IPS-18a (cell line): Measurements from ENCODE around the gene AGRN.
"Not testable (repeated sequence)": the region's sequence is repeated elsewhere in the genome, so short reads cannot be mapped to it uniquely, and the experiment has no call there.

ENCODE experiments used
- H3K27ac ChIP-seq: one replicate; pipeline ENCODE4 v1.5.1; 2013; ENCODE audit warnings: low read length
- H3K27me3 ChIP-seq: one replicate; pipeline ENCODE4 v1.6.1; 2013; ENCODE audit warnings: mild to moderate bottlenecking, low read length; ENCODE audit not compliant: control insufficient read depth, insufficient read depth
- H3K36me3 ChIP-seq: one replicate; pipeline ENCODE4 v1.6.1; 2013; ENCODE audit warnings: low read depth, low read length; ENCODE audit not compliant: control insufficient read depth
- H3K4me1 ChIP-seq: one replicate; pipeline ENCODE4 v1.6.1; 2013; ENCODE audit warnings: low read depth, low read length; ENCODE audit not compliant: control insufficient read depth
- H3K4me3 ChIP-seq: one replicate; pipeline ENCODE4 v1.5.1; 2013; ENCODE audit warnings: low read length
- H3K9ac ChIP-seq: one replicate; pipeline ENCODE4 v1.6.1; 2013; ENCODE audit warnings: mild to moderate bottlenecking, low read length, moderate library complexity
- H3K9me3 ChIP-seq: one replicate; pipeline ENCODE4 v1.6.1; 2013; ENCODE audit warnings: low read depth, low read length; ENCODE audit not compliant: control insufficient read depth

Gene AGRN

GRCh38 chr1:1069711-1070676 is 50.1 kb downstream of the AGRN start:
- Histone ChIP-seq H3K27me3 (peaks cover 43% of the 10 kb centered on the region), H3K9me3 (no peaks in the 10 kb centered on the region), H3K4me1 (no peaks in the 10 kb centered on the region), H3K4me3 (peak overlapping the region; percentile 71), H3K36me3 (no peaks in the 10 kb centered on the region), H3K9ac (no peak overlapping the region), H3K27ac (no peak overlapping the region)

- Histone ChIP-seq H3K27ac (no peak overlapping the region), H3K36me3 (no peaks in the 10 kb centered on the region), H3K27me3 (peaks cover 35% of the 10 kb centered on the region), H3K9me3 (no peaks in the 10 kb centered on the region), H3K4me3 (no peak overlapping the region), H3K4me1 (no peaks in the 10 kb centered on the region), H3K9ac (no peak overlapping the region)
Measured at GRCh38 chr1:1071486-1072298, 51.8 kb downstream of the AGRN start.

- Histone ChIP-seq H3K4me1 (no peaks in the 10 kb centered on the region), H3K4me3 (no peak overlapping the region), H3K27me3 (peaks cover 34% of the 10 kb centered on the region), H3K36me3 (no peaks in the 10 kb centered on the region), H3K9ac (no peak overlapping the region), H3K27ac (no peak overlapping the region), H3K9me3 (no peaks in the 10 kb centered on the region)
Measured at GRCh38 chr1:1072299-1072848, 52.5 kb downstream of the AGRN start.

GRCh38 chr1:1072849-1073742 is 53.2 kb downstream of the AGRN start:
- H3K36me3 ChIP-seq = no peaks in the 10 kb centered on the region
- no peak overlapping the region for H3K9ac ChIP-seq
- H3K4me3 ChIP-seq = no peak overlapping the region
- no peak overlapping the region for H3K27ac ChIP-seq
- H3K27me3 ChIP-seq = peaks cover 27% of the 10 kb centered on the region
- H3K9me3 ChIP-seq = no peaks in the 10 kb centered on the region
- no peaks in the 10 kb centered on the region for H3K4me1 ChIP-seq

GRCh38 chr1:1073743-1074587 is 54.0 kb downstream of the AGRN start, which contains the start of gene RNF223:
TSS of gene RNF223 (minus strand) at chr1:1074306. CDS start at chr1:1072566, 1,740 bp downstream.
- Histone ChIP-seq H3K4me1 (no peaks in the 10 kb centered on the region), H3K27ac (no peak within 1 kb of the TSS), H3K9ac (no peak within 1 kb of the TSS), H3K36me3 (no peaks in the 10 kb centered on the region), H3K9me3 (no peaks in the 10 kb centered on the region), H3K27me3 (peaks cover 24% of the 10 kb centered on the region), H3K4me3 (no peak within 1 kb of the TSS)

- no peak overlapping the region for H3K9ac ChIP-seq
- peaks cover 20% of the 10 kb centered on the region for H3K27me3 ChIP-seq
- H3K4me3 ChIP-seq = no peak overlapping the region
- H3K27ac ChIP-seq = no peak overlapping the region
- H3K4me1 ChIP-seq = no peaks in the 10 kb centered on the region
- H3K9me3 ChIP-seq = no peaks in the 10 kb centered on the region
- no peaks in the 10 kb centered on the region for H3K36me3 ChIP-seq
Measured at GRCh38 chr1:1074631-1075147, 54.8 kb downstream of the AGRN start.

- Histone ChIP-seq H3K27ac (no peak overlapping the region), H3K27me3 (peaks cover 13% of the 10 kb centered on the region)
Measured at GRCh38 chr1:1075148-1075935, 55.4 kb downstream of the AGRN start.

GRCh38 chr1:1077396-1077795 is 57.5 kb downstream of the AGRN start:
- H3K4me3 ChIP-seq, H3K27me3 ChIP-seq, H3K9ac ChIP-seq, H3K9me3 ChIP-seq, H3K27ac ChIP-seq, H3K36me3 ChIP-seq, H3K4me1 ChIP-seq: not testable (repeated sequence)

More at GRCh38 chr1:1075148-1075935, 55.4 kb downstream of the AGRN start:
- Histone ChIP-seq H3K9me3 (no peaks in the 10 kb centered on the region), H3K4me1 (peaks cover 3% of the 10 kb centered on the region), H3K36me3 (no peaks in the 10 kb centered on the region), H3K4me3 (no peak overlapping the region), H3K9ac (no peak overlapping the region)

GRCh38 chr1:1079408-1080121 is 59.6 kb downstream of the AGRN start:
- H3K27me3 ChIP-seq = peaks cover 3% of the 10 kb centered on the region
- H3K4me3 ChIP-seq = peak overlapping the region; percentile 49
- no peak overlapping the region for H3K27ac ChIP-seq
- no peaks in the 10 kb centered on the region for H3K9me3 ChIP-seq
- no peaks in the 10 kb centered on the region for H3K36me3 ChIP-seq
- H3K4me1 ChIP-seq = peaks cover 3% of the 10 kb centered on the region
- H3K9ac ChIP-seq = no peak overlapping the region
